Renal cortex interstitium (tissue), 11 donors: Measurements from ENCODE around the gene UBAC2. TPM values are rescaled to one million over a fixed set of nuclear protein-coding genes. Genes with fewer than 3 reads are reported as not detected.

Experiments used
- DNase-seq, 11 donors: peaks; one replicate each; pipeline ENCODE4 v3.0.0-alpha.2; 2013; ENCODE audit warnings: low read depth in 9 of 11, low spot score in 4 of 11; ENCODE audit errors: extremely low read depth in 1 of 11
- polyA plus RNA-seq, 3 donors: library from polyadenylated mRNA; unstranded; fragments of 120-200 nt; gene quantifications; one replicate each; pipeline ENCODE4 v1.2.1, GENCODE V29; 2013; ENCODE audit not compliant: insufficient read length in 3 of 3

Gene UBAC2
- polyA plus RNA-seq, 3 donors: 77.7 to 98.0 (median 95.3) TPM

- DNase-seq: no peak
These were observed 222.0 kb downstream of the UBAC2 start for GRCh38 chr13:99422586-99423220.

- DNase-seq: no peak
These were observed 225.1 kb downstream of the UBAC2 start for GRCh38 chr13:99425485-99426341.

- no peak for DNase-seq
These were observed 225.8 kb downstream of the UBAC2 start for GRCh38 chr13:99426426-99426825.

GRCh38 chr13:99429670-99430069 lies 229.0 kb downstream of the UBAC2 start:
- no peak for DNase-seq

GRCh38 chr13:99431927-99432608 lies 231.4 kb downstream of the UBAC2 start:
- DNase-seq: no peak

- DNase-seq: no peak
These were observed 232.2 kb downstream of the UBAC2 start for GRCh38 chr13:99432609-99433542.

- no peak for DNase-seq
These were observed 233.0 kb downstream of the UBAC2 start for GRCh38 chr13:99433543-99434075.

- DNase-seq: no peak
These were observed 233.7 kb downstream of the UBAC2 start for GRCh38 chr13:99434258-99434788.

GRCh38 chr13:99435116-99435515 lies 234.5 kb downstream of the UBAC2 start:
- DNase-seq: no peak

GRCh38 chr13:99435998-99436397 lies 235.3 kb downstream of the UBAC2 start:
- DNase-seq: no peak

Other genes with a start within 250 kb of the UBAC2 start
- gene DOCK9, start 222.8 kb upstream of the UBAC2 start, polyA plus RNA-seq: 10 to 100 TPM; 54.0 to 74.4 (median 65.2) TPM
- gene GPR18, start 57.5 kb downstream of the UBAC2 start, polyA plus RNA-seq: under 1 TPM; 0.17 to 0.27 (median 0.23) TPM
- gene GPR183, start 106.5 kb downstream of the UBAC2 start, polyA plus RNA-seq: 1 to 10 TPM; 2.6 to 3.6 (median 2.9) TPM